GM18499 (cell line): ENCODE data around the gene DNAJC1.
"Not testable (repeated sequence)": the region's sequence is repeated elsewhere in the genome, so short reads cannot be mapped to it uniquely, and the experiment has no call there.

Experiments
- ATAC-seq: cut with Tn5 transposase; IDR thresholded peaks from one replicate; pipeline ENCODE4 v1.9.1; 2021; ENCODE audit warnings: moderate number of reproducible peaks; ENCODE audit not compliant: insufficient read depth, unreplicated experiment

DNAJC1 gene

GRCh38 chr10:21919906-21920305 is 83.6 kb downstream of the DNAJC1 start:
- no peak for ATAC-seq

GRCh38 chr10:21919117-21919516 is 84.4 kb downstream of the DNAJC1 start:
- ATAC-seq, result no peak

- no peak for ATAC-seq
Observed at GRCh38 chr10:21912625-21913024, 90.9 kb downstream of the DNAJC1 start.

GRCh38 chr10:21910798-21911197 is 92.7 kb downstream of the DNAJC1 start:
- ATAC-seq, result no peak

- no peak for ATAC-seq
Observed at GRCh38 chr10:21907436-21907835, 96.1 kb downstream of the DNAJC1 start.

- no peak for ATAC-seq
Observed at GRCh38 chr10:21904930-21905329, 98.6 kb downstream of the DNAJC1 start.

- ATAC-seq, result no peak
Observed at GRCh38 chr10:21899736-21900135, 103.8 kb downstream of the DNAJC1 start.

- no peak for ATAC-seq
Observed at GRCh38 chr10:21895932-21896331, 107.6 kb downstream of the DNAJC1 start.

- ATAC-seq, result no peak
Observed at GRCh38 chr10:21894648-21895342, 108.7 kb downstream of the DNAJC1 start.

GRCh38 chr10:21891439-21891838 is 112.1 kb downstream of the DNAJC1 start:
- no peak for ATAC-seq

- no peak for ATAC-seq
Observed at GRCh38 chr10:21889477-21890275, 113.9 kb downstream of the DNAJC1 start.

- ATAC-seq, result peak; percentile 91
Observed at GRCh38 chr10:21888959-21889358, 114.6 kb downstream of the DNAJC1 start.

GRCh38 chr10:21885940-21886339 is 117.6 kb downstream of the DNAJC1 start:
- no peak for ATAC-seq

GRCh38 chr10:21873198-21873597 is 130.3 kb downstream of the DNAJC1 start:
- ATAC-seq, result no peak

- ATAC-seq, result not testable (repeated sequence)
Observed at GRCh38 chr10:21872771-21873170, 130.8 kb downstream of the DNAJC1 start.

GRCh38 chr10:21870849-21871248 is 132.7 kb downstream of the DNAJC1 start:
- ATAC-seq, result no peak

GRCh38 chr10:21869087-21869486 is 134.4 kb downstream of the DNAJC1 start:
- not testable (repeated sequence) for ATAC-seq

GRCh38 chr10:21860718-21861117 is 142.8 kb downstream of the DNAJC1 start:
- ATAC-seq, result no peak

GRCh38 chr10:21858455-21858854 is 145.1 kb downstream of the DNAJC1 start:
- no peak for ATAC-seq

GRCh38 chr10:21849607-21850006 is 153.9 kb downstream of the DNAJC1 start:
- no peak for ATAC-seq

GRCh38 chr10:21843645-21844044 is 159.9 kb downstream of the DNAJC1 start:
- ATAC-seq, result no peak

- ATAC-seq, result not testable (repeated sequence)
Observed at GRCh38 chr10:21841273-21841672, 162.3 kb downstream of the DNAJC1 start.
